Ishikawa (cell line): Measurements from ENCODE around the gene FAM234A.

ENCODE experiments used
- CEBPB ChIP-seq: IDR thresholded peaks from 2 replicates; pipeline ENCODE4 v1.6.1; 2012
- CREB1 ChIP-seq: IDR thresholded peaks from 2 replicates; pipeline ENCODE4 v1.6.1; 2012; ENCODE audit warnings: low read depth
- EGR1 ChIP-seq: IDR thresholded peaks from 2 replicates; pipeline ENCODE4 v1.6.1; 2012
- EP300 ChIP-seq: IDR thresholded peaks from 2 replicates; pipeline ENCODE4 v1.6.1; 2012; ENCODE audit warnings: borderline replicate concordance
- FOXM1 ChIP-seq: IDR thresholded peaks from 2 replicates; pipeline ENCODE4 v1.6.1; 2012; ENCODE audit warnings: low read depth, borderline replicate concordance
- NFIC ChIP-seq: IDR thresholded peaks from 2 replicates; pipeline ENCODE4 v1.6.1; 2012
- RAD21 ChIP-seq: IDR thresholded peaks from 2 replicates; pipeline ENCODE4 v1.6.1; 2012; ENCODE audit warnings: low read depth
- REST ChIP-seq: IDR thresholded peaks from 2 replicates; pipeline ENCODE4 v1.6.1; 2012; ENCODE audit warnings: low read depth, mild to moderate bottlenecking
- TAF1 ChIP-seq: IDR thresholded peaks from 2 replicates; pipeline ENCODE4 v1.6.1; 2012; ENCODE audit warnings: low read depth, mild to moderate bottlenecking
- TCF12 ChIP-seq: IDR thresholded peaks from 2 replicates; pipeline ENCODE4 v1.6.1; 2012; ENCODE audit warnings: low read depth
- TEAD4 ChIP-seq: IDR thresholded peaks from 2 replicates; pipeline ENCODE4 v1.6.1; 2012
- YY1 ChIP-seq: IDR thresholded peaks from 2 replicates; pipeline ENCODE4 v1.6.1; 2012; ENCODE audit warnings: low read depth
- ZBTB7A ChIP-seq: IDR thresholded peaks from 2 replicates; pipeline ENCODE4 v1.6.1; 2012; ENCODE audit warnings: low read depth
- TF ChIP-seq, protein P1 (sequence below): IDR thresholded peaks from 2 replicates; pipeline ENCODE4 v1.6.1; 2012
- TF ChIP-seq, protein P2 (sequence below): IDR thresholded peaks from 2 replicates; pipeline ENCODE4 v1.6.1; 2012

Gene FAM234A

DNA sequence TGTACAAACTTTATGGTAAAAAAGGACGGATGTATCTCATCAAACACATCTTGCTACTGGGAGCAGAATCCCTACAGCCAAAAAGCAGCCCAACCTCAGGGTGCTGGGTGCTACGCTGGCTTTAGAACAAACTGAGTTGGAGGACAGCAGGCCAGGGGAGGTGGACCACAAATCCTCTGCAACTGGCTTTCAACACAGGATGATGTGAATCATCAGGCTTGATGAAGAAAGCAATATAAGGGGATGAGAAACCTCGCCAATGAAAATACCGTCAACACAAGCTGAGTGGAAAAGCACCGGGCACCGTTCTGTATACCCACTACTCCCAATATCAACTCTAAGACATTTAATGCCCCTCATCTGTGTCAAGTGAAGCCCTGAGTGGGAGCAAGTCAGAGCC lies 40.1 kb upstream of the FAM234A start:
- no peak for TF ChIP-seq FOXM1
- no peak for TF ChIP-seq ZBTB7A
- TF ChIP-seq EGR1 = no peak
- TF ChIP-seq TCF12 = no peak
- no peak for TF ChIP-seq EP300
- TF ChIP-seq CREB1 = no peak
- TF ChIP-seq TEAD4 = no peak
- no peak for TF ChIP-seq RAD21
- TF ChIP-seq, protein P1, sequence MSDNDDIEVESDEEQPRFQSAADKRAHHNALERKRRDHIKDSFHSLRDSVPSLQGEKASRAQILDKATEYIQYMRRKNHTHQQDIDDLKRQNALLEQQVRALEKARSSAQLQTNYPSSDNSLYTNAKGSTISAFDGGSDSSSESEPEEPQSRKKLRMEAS = no peak
- TF ChIP-seq NFIC = no peak
- TF ChIP-seq TAF1 = no peak
- TF ChIP-seq YY1 = no peak
- no peak for TF ChIP-seq CEBPB
- TF ChIP-seq, protein P2, sequence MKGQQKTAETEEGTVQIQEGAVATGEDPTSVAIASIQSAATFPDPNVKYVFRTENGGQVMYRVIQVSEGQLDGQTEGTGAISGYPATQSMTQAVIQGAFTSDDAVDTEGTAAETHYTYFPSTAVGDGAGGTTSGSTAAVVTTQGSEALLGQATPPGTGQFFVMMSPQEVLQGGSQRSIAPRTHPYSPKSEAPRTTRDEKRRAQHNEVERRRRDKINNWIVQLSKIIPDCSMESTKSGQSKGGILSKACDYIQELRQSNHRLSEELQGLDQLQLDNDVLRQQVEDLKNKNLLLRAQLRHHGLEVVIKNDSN = no peak
- TF ChIP-seq REST = no peak

DNA sequence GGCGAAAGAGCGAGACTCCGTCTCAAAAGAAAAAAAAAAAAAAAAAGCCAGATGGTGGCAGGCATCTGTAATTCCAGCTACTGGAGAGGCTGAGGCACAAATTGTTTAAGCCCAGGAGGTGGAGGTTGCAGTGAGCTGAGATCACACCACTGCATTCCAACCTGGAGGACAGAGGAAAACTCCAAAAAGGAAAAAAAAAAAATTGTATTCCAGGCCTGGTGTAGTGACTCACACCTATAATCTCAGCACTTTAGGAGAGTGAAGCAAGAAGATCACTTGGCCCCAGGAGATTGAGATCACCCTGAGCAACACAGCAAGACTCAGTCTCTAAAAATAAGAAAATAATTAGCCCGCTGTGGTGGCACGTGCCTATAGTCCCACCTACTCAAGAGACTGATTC lies 34.2 kb upstream of the FAM234A start:
- TF ChIP-seq, protein P2 = no peak
- no peak for TF ChIP-seq TAF1
- TF ChIP-seq EP300 = no peak
- TF ChIP-seq CEBPB = no peak
- no peak for TF ChIP-seq ZBTB7A
- TF ChIP-seq, protein P1 = no peak
- TF ChIP-seq RAD21 = no peak
- TF ChIP-seq TEAD4 = no peak
- TF ChIP-seq REST = no peak
- TF ChIP-seq EGR1 = no peak
- TF ChIP-seq TCF12 = no peak
- TF ChIP-seq FOXM1 = no peak
- TF ChIP-seq NFIC = no peak
- TF ChIP-seq YY1 = no peak
- no peak for TF ChIP-seq CREB1

- no peak for TF ChIP-seq TEAD4
- TF ChIP-seq TCF12 = no peak
- no peak for TF ChIP-seq YY1
Observed at GRCh38 chr16:203246-203645, 31.4 kb upstream of the FAM234A start.

- TF ChIP-seq TAF1 = no peak
- TF ChIP-seq CEBPB = no peak
- TF ChIP-seq, protein P1 = no peak
- TF ChIP-seq CREB1 = no peak
- TF ChIP-seq EGR1 = no peak
Observed at GRCh38 chr16:212999-213398, 21.6 kb upstream of the FAM234A start.

DNA sequence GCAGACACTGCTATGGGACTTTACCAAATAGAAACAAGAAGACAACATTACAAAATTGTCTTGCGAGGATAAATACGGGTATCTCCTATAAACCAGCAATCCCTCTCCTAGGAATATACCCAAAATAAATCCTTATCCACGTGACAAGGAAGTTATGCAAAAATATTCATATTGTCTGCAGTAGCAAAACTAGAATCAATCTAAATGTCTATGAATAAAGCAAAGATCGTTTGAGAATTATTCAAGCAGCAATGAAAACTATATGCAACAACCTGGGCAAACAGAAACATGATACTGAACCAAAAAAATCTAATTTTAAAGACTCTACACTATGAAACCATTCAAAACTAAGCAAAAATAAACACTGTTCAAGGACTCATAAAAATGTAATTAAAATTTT lies 14.6 kb upstream of the FAM234A start:
- no peak for TF ChIP-seq FOXM1
- no peak for TF ChIP-seq CEBPB
- no peak for TF ChIP-seq RAD21
- no peak for TF ChIP-seq CREB1
- TF ChIP-seq TAF1 = no peak
- TF ChIP-seq TCF12 = no peak
- TF ChIP-seq YY1 = no peak
- TF ChIP-seq, protein P1 = no peak
- TF ChIP-seq TEAD4 = no peak
- no peak for TF ChIP-seq ZBTB7A
- TF ChIP-seq NFIC = no peak
- no peak for TF ChIP-seq EGR1
- TF ChIP-seq EP300 = no peak
- TF ChIP-seq, protein P2 = no peak
- TF ChIP-seq REST = no peak
